ENCODE results near the gene GOLGA6L22.
A peak's percentile ranks its signal among the peaks of the same experiment; 100 is the strongest.
"Not testable (repeated sequence)": the region's sequence is repeated elsewhere in the genome, so short reads cannot be mapped to it uniquely, and the experiment has no call there.

The GOLGA6L22 gene

GRCh38 chr15:22494490-22495113 lies 35.9 kb downstream of the GOLGA6L22 start:
- Histone ChIP-seq H2AFZ (ENCODE audit: low read depth, low read length) (peak overlapping the region; percentile 65; the same call in 1 of the 2 replicates), H3K9ac (ENCODE audit: low read length) (peak overlapping the region; percentile 44; the same call in 1 of the 2 replicates), H3K4me2 (ENCODE audit: low read length) (peak overlapping the region; percentile 39; the same call in 1 of the 2 replicates), H3K4me3 (ENCODE audit: low read length) (peak overlapping the region; percentile 74)
- H3K79me2 ChIP-seq (ENCODE audit: low read length); H3K9me3 ChIP-seq (ENCODE audit: insufficient read depth, low read length); H3K27me3 ChIP-seq (ENCODE audit: low read depth, low read length); H3K36me3 ChIP-seq (replicated peaks; ENCODE audit: low read depth, low read length); H3K27ac ChIP-seq (ENCODE audit: low read length); H3K4me1 ChIP-seq (ENCODE audit: low read length); H4K20me1 ChIP-seq (ENCODE audit: insufficient read depth, low read length): not testable (repeated sequence)
- peak; percentile 14; the same call in 1 of the 2 replicates for TF ChIP-seq CTCF (IDR thresholded peaks at IDR 0.05; ENCODE audit: low read depth, low read length)

- not testable (repeated sequence) for H4K20me1 ChIP-seq (ENCODE audit: insufficient read depth, low read length); H3K27ac ChIP-seq (ENCODE audit: low read length); H3K4me1 ChIP-seq (ENCODE audit: low read length); H3K4me2 ChIP-seq (ENCODE audit: low read length); H2AFZ ChIP-seq (ENCODE audit: low read depth, low read length); H3K79me2 ChIP-seq (ENCODE audit: low read length); H3K9ac ChIP-seq (ENCODE audit: low read length); H3K36me3 ChIP-seq (replicated peaks; ENCODE audit: low read depth, low read length); H3K4me3 ChIP-seq (ENCODE audit: low read length); H3K27me3 ChIP-seq (ENCODE audit: low read depth, low read length); H3K9me3 ChIP-seq (ENCODE audit: insufficient read depth, low read length)
Measured at GRCh38 chr15:22497200-22497599, 38.5 kb downstream of the GOLGA6L22 start.

GRCh38 chr15:22498220-22498925 lies 39.7 kb downstream of the GOLGA6L22 start:
- not testable (repeated sequence) for H3K4me1 ChIP-seq (ENCODE audit: low read length); H3K27ac ChIP-seq (ENCODE audit: low read length); H3K4me3 ChIP-seq (ENCODE audit: low read length); H3K27me3 ChIP-seq (ENCODE audit: low read depth, low read length); H3K9ac ChIP-seq (ENCODE audit: low read length); H2AFZ ChIP-seq (ENCODE audit: low read depth, low read length); H3K9me3 ChIP-seq (ENCODE audit: insufficient read depth, low read length); H3K36me3 ChIP-seq (replicated peaks; ENCODE audit: low read depth, low read length); H3K4me2 ChIP-seq (ENCODE audit: low read length); H3K79me2 ChIP-seq (ENCODE audit: low read length); H4K20me1 ChIP-seq (ENCODE audit: insufficient read depth, low read length)

GRCh38 chr15:22502272-22502671 lies 43.6 kb downstream of the GOLGA6L22 start:
- not testable (repeated sequence) for H3K4me2 ChIP-seq (ENCODE audit: low read length); H3K36me3 ChIP-seq (replicated peaks; ENCODE audit: low read depth, low read length)

GRCh38 chr15:22506959-22507358 lies 48.3 kb downstream of the GOLGA6L22 start:
- not testable (repeated sequence) for H2AFZ ChIP-seq (ENCODE audit: low read depth, low read length); H3K27me3 ChIP-seq (ENCODE audit: low read depth, low read length); H3K9ac ChIP-seq (ENCODE audit: low read length); H3K4me3 ChIP-seq (ENCODE audit: low read length); H3K4me2 ChIP-seq (ENCODE audit: low read length); H3K79me2 ChIP-seq (ENCODE audit: low read length); H4K20me1 ChIP-seq (ENCODE audit: insufficient read depth, low read length); H3K9me3 ChIP-seq (ENCODE audit: insufficient read depth, low read length); H3K27ac ChIP-seq (ENCODE audit: low read length); H3K36me3 ChIP-seq (replicated peaks; ENCODE audit: low read depth, low read length); H3K4me1 ChIP-seq (ENCODE audit: low read length)

More at GRCh38 chr15:22502272-22502671, 43.6 kb downstream of the GOLGA6L22 start:
- H3K79me2 ChIP-seq (ENCODE audit: low read length); H2AFZ ChIP-seq (ENCODE audit: low read depth, low read length); H4K20me1 ChIP-seq (ENCODE audit: insufficient read depth, low read length); H3K4me1 ChIP-seq (ENCODE audit: low read length); H3K9me3 ChIP-seq (ENCODE audit: insufficient read depth, low read length); H3K4me3 ChIP-seq (ENCODE audit: low read length); H3K27ac ChIP-seq (ENCODE audit: low read length); H3K27me3 ChIP-seq (ENCODE audit: low read depth, low read length); H3K9ac ChIP-seq (ENCODE audit: low read length): not testable (repeated sequence)

- not testable (repeated sequence) for H3K9ac ChIP-seq (ENCODE audit: low read length); H3K4me2 ChIP-seq (ENCODE audit: low read length); H2AFZ ChIP-seq (ENCODE audit: low read depth, low read length); H3K79me2 ChIP-seq (ENCODE audit: low read length); H3K9me3 ChIP-seq (ENCODE audit: insufficient read depth, low read length); H3K36me3 ChIP-seq (replicated peaks; ENCODE audit: low read depth, low read length); H3K4me3 ChIP-seq (ENCODE audit: low read length); H3K27ac ChIP-seq (ENCODE audit: low read length); H3K4me1 ChIP-seq (ENCODE audit: low read length); H3K27me3 ChIP-seq (ENCODE audit: low read depth, low read length); H4K20me1 ChIP-seq (ENCODE audit: insufficient read depth, low read length)
Measured at GRCh38 chr15:22516140-22516539, 57.4 kb downstream of the GOLGA6L22 start.

Data from OCI-LY3 (cell line).